SU-DHL-6 (cell line): ENCODE measurements around the gene PI4KA.

Source experiments
- H2AFZ ChIP-seq: fragments of 200-600 bp; sonication (generic); 2 replicates; pipeline ENCODE4 v1.6.1; 2014; ENCODE audit warnings: low read depth, mild to moderate bottlenecking, moderate library complexity, mixed read lengths, antibody characterized with exemption, low read length; ENCODE audit not compliant: severe bottlenecking
- H3F3A ChIP-seq: fragments of 200-600 bp; shearing (Covaris generic); 2 replicates; pipeline ENCODE4 v1.6.0; 2016; ENCODE audit warnings: antibody characterized with exemption, mild to moderate bottlenecking; ENCODE audit not compliant: insufficient read depth
- H3K27ac ChIP-seq: fragments of 200-600 bp; sonication (generic); 2 replicates; pipeline ENCODE4 v1.5.1; 2016; ENCODE audit warnings: low read depth, mild to moderate bottlenecking, low read length, moderate library complexity, mixed read lengths
- H3K27me3 ChIP-seq: fragments of 200-600 bp; sonication (generic), shearing (Covaris generic); 2 replicates; pipeline ENCODE4 v1.6.0; 2014; ENCODE audit warnings: mild to moderate bottlenecking, low read length
- H3K36me3 ChIP-seq: fragments of 200-600 bp; sonication (generic); 2 replicates; pipeline ENCODE4 v1.6.1; 2014; ENCODE audit warnings: mild to moderate bottlenecking, low read length, mixed read lengths
- H3K4me2 ChIP-seq: fragments of 300-600, 200-600 bp; shearing (Covaris generic), sonication (generic); 2 replicates; pipeline ENCODE4 v1.6.0; 2014; ENCODE audit warnings: low read length, low read depth, mild to moderate bottlenecking; ENCODE audit not compliant: poor library complexity, severe bottlenecking
- H3K4me3 ChIP-seq: fragments of 200-600 bp; sonication (generic); 2 replicates; pipeline ENCODE4 v1.5.1; 2014; ENCODE audit warnings: antibody characterized with exemption, low read length, mild to moderate bottlenecking, mixed read lengths; ENCODE audit not compliant: insufficient read depth, poor library complexity, severe bottlenecking
- H3K79me2 ChIP-seq: fragments of 200-600 bp; sonication (generic); 2 replicates; pipeline ENCODE4 v1.6.1; 2014; ENCODE audit warnings: mild to moderate bottlenecking, low read length, moderate library complexity; ENCODE audit not compliant: insufficient read depth
- H3K9ac ChIP-seq: fragments of 200-600 bp; sonication (generic); 2 replicates; pipeline ENCODE4 v1.7.0; 2014; ENCODE audit warnings: mild to moderate bottlenecking, low read length
- H3K9me2 ChIP-seq: fragments of 200-600 bp; sonication (generic); replicated peaks from 2 replicates; pipeline ENCODE4 v1.6.1; 2014; ENCODE audit warnings: low read length; ENCODE audit not compliant: insufficient read depth
- H3K9me3 ChIP-seq: fragments of 200-600 bp; sonication (generic); 2 replicates; pipeline ENCODE4 v1.6.1; 2014; ENCODE audit warnings: low read length, mixed read lengths; ENCODE audit not compliant: insufficient read depth
- H4K20me1 ChIP-seq: fragments of 200-600 bp; sonication (generic); 2 replicates; pipeline ENCODE4 v1.6.1; 2014; ENCODE audit warnings: low read depth, mild to moderate bottlenecking, antibody characterized with exemption, low read length, moderate library complexity, mixed read lengths
- EZH2phosphoT487 ChIP-seq: fragments of 200-600 bp; sonication (generic), shearing (Covaris generic); conservative IDR thresholded peaks from 2 replicates; pipeline ENCODE4 v1.6.1; 2018; ENCODE audit warnings: mild to moderate bottlenecking, antibody characterized with exemption, low read length, moderate library complexity, mixed read lengths
- TF ChIP-seq, protein P1 (sequence below): fragments of 200-600 bp; sonication (generic); IDR thresholded peaks from one replicate; pipeline ENCODE4 v1.5.1; 2017; ENCODE audit warnings: antibody characterized with exemption, mild to moderate bottlenecking, low read length, moderate library complexity; ENCODE audit not compliant: insufficient read depth, poor library complexity, severe bottlenecking

Gene PI4KA

DNA sequence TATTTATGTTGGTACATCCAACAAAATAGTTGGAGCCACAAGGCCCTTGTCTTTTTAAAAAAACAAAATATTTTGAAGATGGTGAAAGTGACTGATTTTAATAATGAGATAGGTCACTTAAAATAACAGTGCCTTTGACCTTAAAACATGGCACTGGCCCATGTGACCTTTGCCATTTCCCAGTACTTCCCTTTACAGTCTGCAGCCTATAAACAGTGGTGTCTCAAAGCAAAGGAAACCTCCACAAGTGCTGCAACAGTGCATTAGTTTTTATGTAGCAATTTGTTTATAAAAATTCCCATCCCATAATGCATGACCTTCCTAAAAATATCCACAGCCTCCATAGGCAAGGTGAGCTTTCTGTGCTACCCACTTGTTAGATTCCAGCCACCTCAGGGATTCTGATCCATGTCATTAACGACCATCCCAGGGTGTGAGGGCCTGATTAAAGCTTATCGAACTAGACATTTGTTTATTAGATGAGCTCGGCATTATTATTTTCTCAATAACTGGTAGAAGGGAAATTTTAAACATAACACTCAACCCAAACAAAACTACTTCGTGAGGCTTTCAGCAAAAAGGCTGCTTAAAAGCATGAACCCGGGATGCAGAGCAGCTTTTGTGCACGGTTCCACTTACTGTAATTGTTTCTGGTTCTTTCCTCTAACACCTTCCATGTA, 30.6 kb upstream of the PI4KA start:
- H3K79me2 ChIP-seq = no peaks in the 10 kb centered on the region
- no peaks in the 10 kb centered on the region for H3K36me3 ChIP-seq
- no peak overlapping the region for H3K4me3 ChIP-seq
- no peaks in the 10 kb centered on the region for H3K27me3 ChIP-seq
- no peak overlapping the region for H3K4me2 ChIP-seq
- no peak for TF ChIP-seq EZH2phosphoT487
- TF ChIP-seq, protein P1, sequence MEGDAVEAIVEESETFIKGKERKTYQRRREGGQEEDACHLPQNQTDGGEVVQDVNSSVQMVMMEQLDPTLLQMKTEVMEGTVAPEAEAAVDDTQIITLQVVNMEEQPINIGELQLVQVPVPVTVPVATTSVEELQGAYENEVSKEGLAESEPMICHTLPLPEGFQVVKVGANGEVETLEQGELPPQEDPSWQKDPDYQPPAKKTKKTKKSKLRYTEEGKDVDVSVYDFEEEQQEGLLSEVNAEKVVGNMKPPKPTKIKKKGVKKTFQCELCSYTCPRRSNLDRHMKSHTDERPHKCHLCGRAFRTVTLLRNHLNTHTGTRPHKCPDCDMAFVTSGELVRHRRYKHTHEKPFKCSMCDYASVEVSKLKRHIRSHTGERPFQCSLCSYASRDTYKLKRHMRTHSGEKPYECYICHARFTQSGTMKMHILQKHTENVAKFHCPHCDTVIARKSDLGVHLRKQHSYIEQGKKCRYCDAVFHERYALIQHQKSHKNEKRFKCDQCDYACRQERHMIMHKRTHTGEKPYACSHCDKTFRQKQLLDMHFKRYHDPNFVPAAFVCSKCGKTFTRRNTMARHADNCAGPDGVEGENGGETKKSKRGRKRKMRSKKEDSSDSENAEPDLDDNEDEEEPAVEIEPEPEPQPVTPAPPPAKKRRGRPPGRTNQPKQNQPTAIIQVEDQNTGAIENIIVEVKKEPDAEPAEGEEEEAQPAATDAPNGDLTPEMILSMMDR = no peak
- no peaks in the 10 kb centered on the region for H4K20me1 ChIP-seq
- H3K9me2 ChIP-seq = no peaks in the 10 kb centered on the region
- H2AFZ ChIP-seq = no peak overlapping the region
- no peak overlapping the region for H3K27ac ChIP-seq
- no peaks in the 10 kb centered on the region for H3F3A ChIP-seq
- no peak overlapping the region for H3K9ac ChIP-seq
- no peaks in the 10 kb centered on the region for H3K9me3 ChIP-seq

DNA sequence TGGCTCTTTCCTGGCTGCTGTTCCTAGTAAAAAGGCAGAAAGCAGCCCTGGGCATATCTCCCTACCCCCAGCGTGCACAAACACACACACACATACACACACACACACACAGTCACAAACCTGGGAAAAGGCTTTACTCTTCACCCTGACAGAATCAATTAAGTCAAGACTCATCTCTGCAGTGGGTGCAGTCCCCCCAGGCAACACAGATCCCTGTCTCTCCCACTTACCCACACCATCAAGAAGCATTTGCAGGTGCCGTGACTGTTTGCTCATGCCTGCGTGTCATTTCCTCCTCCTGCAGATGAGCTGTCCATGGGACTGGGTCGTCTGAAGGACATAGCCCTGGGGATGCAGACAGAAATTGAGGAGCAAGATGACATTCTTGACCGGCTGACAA, 28.8 kb upstream of the PI4KA start:
- Histone ChIP-seq H3K4me2 (no peak overlapping the region), H3K9me3 (no peaks in the 10 kb centered on the region), H3K27ac (no peak overlapping the region), H4K20me1 (no peaks in the 10 kb centered on the region), H3K36me3 (no peaks in the 10 kb centered on the region), H2AFZ (no peak overlapping the region), H3K9me2 (no peaks in the 10 kb centered on the region), H3K9ac (no peak overlapping the region), H3F3A (no peaks in the 10 kb centered on the region), H3K27me3 (no peaks in the 10 kb centered on the region), H3K79me2 (no peaks in the 10 kb centered on the region), H3K4me3 (no peak overlapping the region)
- no peak for TF ChIP-seq EZH2phosphoT487
- TF ChIP-seq, protein P1 = no peak

DNA sequence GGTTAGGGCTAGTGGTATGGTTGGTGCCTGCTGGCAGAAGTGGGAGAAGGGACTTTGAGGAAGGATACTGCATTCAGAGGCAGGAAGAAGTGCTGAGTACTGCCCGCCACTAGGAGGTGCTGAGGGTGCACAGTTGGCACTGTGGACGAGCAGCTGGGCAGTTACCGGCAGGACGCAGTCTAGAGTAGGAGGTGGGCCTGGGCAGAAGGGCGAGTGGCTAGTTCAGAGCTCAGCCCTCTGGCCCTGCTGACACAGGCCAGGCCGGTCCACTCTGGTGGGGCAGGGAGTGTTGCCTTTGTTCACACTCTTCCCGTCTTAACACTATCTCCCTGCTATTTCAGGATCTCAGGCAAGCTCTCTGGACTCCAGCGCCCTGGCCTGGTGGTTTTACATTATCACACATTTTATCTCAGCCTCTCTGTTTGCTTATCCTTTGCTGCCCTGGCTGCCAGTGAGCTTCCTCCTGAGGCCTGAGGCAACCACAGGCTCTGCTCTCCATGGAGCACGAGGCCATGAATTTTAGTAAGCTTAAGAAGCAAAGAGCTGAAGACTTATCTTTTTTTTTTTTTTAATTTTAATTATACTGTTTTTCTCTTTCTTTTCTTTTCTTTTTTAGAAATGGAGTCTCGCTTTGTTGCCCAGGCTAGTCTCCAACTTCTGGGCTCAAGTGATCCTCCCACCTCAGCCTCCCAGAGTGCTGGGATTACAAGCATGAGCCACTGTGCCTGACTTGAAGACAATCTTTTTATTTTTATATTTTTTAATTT, 27.1 kb upstream of the PI4KA start:
- Histone ChIP-seq H3K9ac (no peak overlapping the region), H3F3A (no peaks in the 10 kb centered on the region), H3K36me3 (no peaks in the 10 kb centered on the region), H4K20me1 (no peaks in the 10 kb centered on the region), H3K27ac (no peak overlapping the region), H3K4me3 (no peak overlapping the region), H2AFZ (no peak overlapping the region), H3K9me3 (no peaks in the 10 kb centered on the region), H3K27me3 (no peaks in the 10 kb centered on the region), H3K4me2 (no peak overlapping the region), H3K9me2 (no peaks in the 10 kb centered on the region), H3K79me2 (no peaks in the 10 kb centered on the region)
- TF ChIP-seq EZH2phosphoT487 = no peak
- TF ChIP-seq, protein P1 = no peak
